Keratinocyte (primary cell): ENCODE results near the gene APOL3. TPM values are rescaled to one million over a fixed set of nuclear protein-coding genes. Genes with fewer than 3 reads are reported as not detected.

ENCODE experiments used
- DNase-seq: peaks from one replicate; pipeline ENCODE4 v3.0.0-alpha.2; 2011; ENCODE audit warnings: low read depth, missing footprints, low spot score
- FAIRE-seq: peaks from 2 replicates; lab custom pipeline; 2011; peaks lifted over from hg19 to GRCh38; lab: Jason Lieb, UNC
- H2AFZ ChIP-seq: 2 replicates; pipeline ENCODE4 v1.6.0; 2012; ENCODE audit warnings: low read length, control low read depth, inconsistent platforms; ENCODE audit not compliant: control insufficient read depth
- H3K27ac ChIP-seq: 2 replicates; pipeline ENCODE4 v1.5.1; 2011; ENCODE audit warnings: low read length; ENCODE audit not compliant: control insufficient read depth, insufficient read depth
- H3K27me3 ChIP-seq: 3 replicates; pipeline ENCODE4 v1.6.0; 2011; ENCODE audit warnings: low read length; ENCODE audit not compliant: control insufficient read depth, insufficient read depth; ENCODE audit errors: extremely low read depth
- H3K36me3 ChIP-seq, 2 experiments: 2 replicates in 1 of 2; 3 replicates in 1 of 2; pipeline ENCODE4 v1.5.1; 2011; ENCODE audit warnings: low read length in 2 of 2, mild to moderate bottlenecking in 1 of 2; ENCODE audit not compliant: control insufficient read depth in 2 of 2, insufficient read depth in 2 of 2; ENCODE audit errors: extremely low read depth in 1 of 2
- H3K4me1 ChIP-seq: 3 replicates; pipeline ENCODE4 v1.5.1; 2011; ENCODE audit warnings: low read length; ENCODE audit not compliant: control insufficient read depth, insufficient read depth; ENCODE audit errors: extremely low read depth
- H3K4me2 ChIP-seq: 3 replicates; pipeline ENCODE4 v1.6.0; 2011; ENCODE audit warnings: low read depth, low read length; ENCODE audit not compliant: control insufficient read depth, insufficient read depth; ENCODE audit errors: extremely low read depth
- H3K4me3 ChIP-seq, 3 experiments: fragments of 200-600 bp in 1 of 3; sonication (generic) in 1 of 3; 2 replicates in 2 of 3; 3 replicates in 1 of 3; pipeline ENCODE4 v1.5.1; 2011 to 2016; ENCODE audit warnings: low read length in 3 of 3, mild to moderate bottlenecking in 3 of 3, control low read depth in 2 of 3, inconsistent platforms in 1 of 3, low read depth in 1 of 3, mixed read lengths in 1 of 3, mixed run types in 1 of 3, moderate library complexity in 1 of 3; ENCODE audit not compliant: control insufficient read depth in 2 of 3, insufficient read depth in 2 of 3; ENCODE audit errors: extremely low read depth in 1 of 3
- H3K79me2 ChIP-seq: 2 replicates; pipeline ENCODE4 v1.6.0; 2012; ENCODE audit warnings: low read length; ENCODE audit not compliant: control insufficient read depth, insufficient read depth
- H3K9ac ChIP-seq: 3 replicates; pipeline ENCODE4 v1.6.0; 2011; ENCODE audit warnings: low read length; ENCODE audit not compliant: control insufficient read depth, insufficient read depth; ENCODE audit errors: extremely low read depth
- H3K9me1 ChIP-seq: 3 replicates; pipeline ENCODE4 v1.6.0; 2011; ENCODE audit warnings: low read length; ENCODE audit not compliant: control insufficient read depth, insufficient read depth; ENCODE audit errors: extremely low read depth
- H3K9me3 ChIP-seq: 2 replicates; pipeline ENCODE4 v1.5.1; 2012; ENCODE audit warnings: low read depth, low read length; ENCODE audit not compliant: control insufficient read depth
- H4K20me1 ChIP-seq: 3 replicates; pipeline ENCODE4 v1.6.0; 2011; ENCODE audit warnings: low read length; ENCODE audit not compliant: control insufficient read depth, insufficient read depth; ENCODE audit errors: extremely low read depth
- EZH2 ChIP-seq: IDR thresholded peaks from one replicate; pipeline ENCODE4 v1.6.1; 2012; ENCODE audit warnings: inconsistent platforms, mild to moderate bottlenecking, low read length, moderate library complexity
- dilution Hi-C: fragments of 300-500 bp; cut with MboI; formaldehyde crosslinking; loops from one replicate; pipeline ENCODE4 v1.7.0; 2020; ENCODE audit warnings: low sequenced_read_pairs; ENCODE audit not compliant: extremely low pct_ligation_motif_present
- polyA plus RNA-seq, 5 experiments: library from polyadenylated mRNA; depleted of rRNA in 3 of 5; stranded (reverse) in 3 of 5; stranded (forward) in 1 of 5; unstranded in 1 of 5; fragments of >200 nt; gene quantifications; 1 replicate in 1 of 5; 2 replicates in 3 of 5; 3 replicates in 1 of 5; pipeline versions ENCODE4 v1.2.1 to v1.2.3, GENCODE V29; 2011 to 2012; ENCODE audit warnings: missing spikeins in 2 of 5, low read depth in 1 of 5, low replicate concordance in 1 of 5
- TF ChIP-seq, protein P1 (sequence below), 3 experiments: IDR thresholded peaks in 1 of 3; conservative IDR thresholded peaks in 1 of 3; optimal IDR thresholded peaks in 1 of 3; 2 replicates in 2 of 3; 3 replicates in 1 of 3; pipeline versions ENCODE3 to v1.5.1; 2011; ENCODE audit warnings: low read length in 3 of 3, mild to moderate bottlenecking in 3 of 3, moderate library complexity in 2 of 3, control low read depth in 1 of 3, inconsistent platforms in 1 of 3; ENCODE audit not compliant: insufficient read depth in 2 of 3; ENCODE audit errors: extremely low read depth in 1 of 3

Gene APOL3
- polyA plus RNA-seq, 1 donor (not counting 4 experiments of a cell fraction or from before 2014, with no cell fraction given), result 0.92 TPM

DNA sequence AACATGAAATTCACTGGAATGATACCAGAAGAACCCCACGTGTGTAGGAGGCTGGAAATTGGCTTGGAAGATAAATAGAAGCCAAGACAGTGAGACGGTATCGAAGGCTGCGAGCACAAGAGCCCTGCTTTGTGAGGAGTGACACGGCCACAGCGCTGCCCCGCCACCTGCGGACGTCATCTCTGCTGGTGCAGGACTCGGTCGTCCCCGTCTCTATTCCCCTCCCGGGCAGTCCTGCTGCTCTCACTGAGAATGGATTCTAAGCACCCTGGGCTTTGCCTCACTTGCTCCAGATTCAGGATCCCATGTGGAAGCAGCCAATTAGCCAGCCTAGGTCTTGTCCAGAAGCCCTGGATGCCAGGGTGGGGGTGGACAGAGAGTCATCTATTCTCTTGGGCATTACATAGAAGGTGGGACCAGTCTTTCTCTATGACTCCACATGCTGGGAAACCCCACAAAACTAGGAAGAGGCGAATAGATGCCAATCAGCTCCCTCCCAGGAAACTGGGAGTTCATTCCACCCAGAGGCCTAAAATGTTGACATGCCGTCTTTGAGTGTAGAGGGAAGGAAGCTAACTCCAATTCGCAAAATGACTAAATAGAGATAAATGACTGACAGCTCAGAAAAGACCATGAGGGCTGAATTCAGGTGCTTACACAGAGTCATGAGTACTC lies 25.1 kb downstream of the APOL3 start:
- H3K9me3 ChIP-seq, result no peaks in the 10 kb centered on the region
- H3K4me1 ChIP-seq, result no peaks in the 10 kb centered on the region
- no peaks in the 10 kb centered on the region for H4K20me1 ChIP-seq
- no peak overlapping the region for H3K27ac ChIP-seq
- DNase-seq (no peak), FAIRE-seq (no peak)
- dilution Hi-C loops, result no loop called here
- TF ChIP-seq EZH2, result no peak
- TF ChIP-seq, protein P1, sequence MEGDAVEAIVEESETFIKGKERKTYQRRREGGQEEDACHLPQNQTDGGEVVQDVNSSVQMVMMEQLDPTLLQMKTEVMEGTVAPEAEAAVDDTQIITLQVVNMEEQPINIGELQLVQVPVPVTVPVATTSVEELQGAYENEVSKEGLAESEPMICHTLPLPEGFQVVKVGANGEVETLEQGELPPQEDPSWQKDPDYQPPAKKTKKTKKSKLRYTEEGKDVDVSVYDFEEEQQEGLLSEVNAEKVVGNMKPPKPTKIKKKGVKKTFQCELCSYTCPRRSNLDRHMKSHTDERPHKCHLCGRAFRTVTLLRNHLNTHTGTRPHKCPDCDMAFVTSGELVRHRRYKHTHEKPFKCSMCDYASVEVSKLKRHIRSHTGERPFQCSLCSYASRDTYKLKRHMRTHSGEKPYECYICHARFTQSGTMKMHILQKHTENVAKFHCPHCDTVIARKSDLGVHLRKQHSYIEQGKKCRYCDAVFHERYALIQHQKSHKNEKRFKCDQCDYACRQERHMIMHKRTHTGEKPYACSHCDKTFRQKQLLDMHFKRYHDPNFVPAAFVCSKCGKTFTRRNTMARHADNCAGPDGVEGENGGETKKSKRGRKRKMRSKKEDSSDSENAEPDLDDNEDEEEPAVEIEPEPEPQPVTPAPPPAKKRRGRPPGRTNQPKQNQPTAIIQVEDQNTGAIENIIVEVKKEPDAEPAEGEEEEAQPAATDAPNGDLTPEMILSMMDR (optimal IDR thresholded peaks at IDR 0.05 in 1 of 3, IDR thresholded peaks at IDR 0.05 in 1 of 3, conservative IDR thresholded peaks at IDR 0.05 in 1 of 3; ENCODE audit: extremely low read depth in 1 of 3, insufficient read depth in 2 of 3, low read length in 3 of 3), result no peak
- peaks cover 20% of the 10 kb centered on the region for H3K27me3 ChIP-seq
- H3K9me1 ChIP-seq, result no peaks in the 10 kb centered on the region
- no peaks in the 10 kb centered on the region for H3K79me2 ChIP-seq
- H3K4me3 ChIP-seq, result no peak overlapping the region
- H3K36me3 ChIP-seq, result no peaks in the 10 kb centered on the region
- no peak overlapping the region for H2AFZ ChIP-seq
- H3K4me2 ChIP-seq, result no peak overlapping the region
- H3K9ac ChIP-seq, result no peak overlapping the region

DNA sequence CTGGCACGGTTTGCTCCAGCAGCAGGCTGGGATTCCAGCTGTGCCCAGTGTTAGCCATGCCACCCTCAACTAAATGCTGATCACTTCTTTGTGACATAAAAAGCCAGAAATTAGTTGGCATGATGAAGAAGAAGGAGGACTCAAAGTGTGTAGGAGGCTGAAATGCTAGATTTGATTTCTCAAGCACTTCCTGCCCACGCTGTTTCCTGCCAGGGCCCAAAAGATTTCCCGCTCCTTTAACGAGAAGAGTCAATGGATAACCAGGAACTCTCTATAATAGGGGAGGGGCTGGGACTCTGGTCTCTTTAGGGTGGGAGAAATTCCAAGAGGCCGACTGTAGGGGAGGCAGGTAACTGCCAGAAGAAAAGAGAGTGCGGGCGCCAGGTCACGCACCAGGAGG lies 26.4 kb downstream of the APOL3 start:
- DNase-seq, result no peak
- FAIRE-seq, result no peak
- no peak overlapping the region for H2AFZ ChIP-seq
- peaks cover 24% of the 10 kb centered on the region for H3K27me3 ChIP-seq
- no peaks in the 10 kb centered on the region for H3K79me2 ChIP-seq
- dilution Hi-C loops, result no loop called here
- H3K36me3 ChIP-seq, result no peaks in the 10 kb centered on the region
- H3K4me1 ChIP-seq, result no peaks in the 10 kb centered on the region
- no peak overlapping the region for H3K27ac ChIP-seq
- no peaks in the 10 kb centered on the region for H3K9me1 ChIP-seq
- TF ChIP-seq, protein P1 (optimal IDR thresholded peaks at IDR 0.05 in 1 of 3, IDR thresholded peaks at IDR 0.05 in 1 of 3, conservative IDR thresholded peaks at IDR 0.05 in 1 of 3; ENCODE audit: extremely low read depth in 1 of 3, insufficient read depth in 2 of 3, low read length in 3 of 3), result no peak
- TF ChIP-seq EZH2, result no peak
- H3K4me2 ChIP-seq, result no peak overlapping the region
- H3K9ac ChIP-seq, result no peak overlapping the region
- H3K4me3 ChIP-seq, result no peak overlapping the region
- no peaks in the 10 kb centered on the region for H3K9me3 ChIP-seq
- H4K20me1 ChIP-seq, result no peaks in the 10 kb centered on the region
